Neuronal stem cell (in vitro differentiated cells): Measurements from ENCODE around the gene DOLK.
"Not testable (repeated sequence)": the region's sequence is repeated elsewhere in the genome, so short reads cannot be mapped to it uniquely, and the experiment has no call there.

Experiments used
- DNase-seq: peaks from one replicate; pipeline ENCODE4 v3.0.0-alpha.2; 2013; ENCODE audit warnings: low spot score
- H2AFZ ChIP-seq: one replicate; pipeline ENCODE4 v1.6.1; 2013; ENCODE audit warnings: mild to moderate bottlenecking, low read length, inconsistent platforms
- H2AK5ac ChIP-seq: 2 replicates; pipeline ENCODE4 v1.6.1; 2013; ENCODE audit warnings: low read depth, mild to moderate bottlenecking, inconsistent platforms, low read length, moderate library complexity, mixed read lengths
- H2BK120ac ChIP-seq: 2 replicates; pipeline ENCODE4 v1.6.1; 2013; ENCODE audit warnings: low read depth, mild to moderate bottlenecking, inconsistent platforms, low read length, moderate library complexity, mixed read lengths
- H2BK12ac ChIP-seq: one replicate; pipeline ENCODE4 v1.6.1; 2013; ENCODE audit warnings: low read length, inconsistent platforms
- H2BK15ac ChIP-seq: 2 replicates; pipeline ENCODE4 v1.6.1; 2013; ENCODE audit warnings: mild to moderate bottlenecking, low read length, inconsistent platforms, mixed read lengths
- H2BK5ac ChIP-seq: one replicate; pipeline ENCODE4 v1.6.1; 2013; ENCODE audit warnings: inconsistent platforms, mild to moderate bottlenecking, low read length, moderate library complexity
- H3K14ac ChIP-seq: one replicate; pipeline ENCODE4 v1.6.1; 2013; ENCODE audit warnings: low read length, inconsistent platforms
- H3K18ac ChIP-seq: 2 replicates; pipeline ENCODE4 v1.6.1; 2013; ENCODE audit warnings: low read length, inconsistent platforms
- H3K23ac ChIP-seq: 2 replicates; pipeline ENCODE4 v1.6.1; 2013; ENCODE audit warnings: low read depth, mild to moderate bottlenecking, mixed read lengths, low read length, inconsistent platforms; ENCODE audit not compliant: poor library complexity
- H3K27ac ChIP-seq: replicated peaks from 3 replicates; pipeline ENCODE4 v1.5.1; 2013; ENCODE audit warnings: low read length, inconsistent platforms
- H3K27me3 ChIP-seq, 3 experiments: 2 replicates each; pipeline ENCODE4 v1.6.1; 2013; ENCODE audit warnings: low read length in 3 of 3, mild to moderate bottlenecking in 2 of 3, inconsistent platforms in 1 of 3, low read depth in 1 of 3, mixed read lengths in 1 of 3, moderate library complexity in 1 of 3; ENCODE audit not compliant: control insufficient read depth in 3 of 3, insufficient read depth in 3 of 3
- H3K36me3 ChIP-seq, 2 donors: replicated peaks in 1 of 2; 2 replicates each; pipeline ENCODE4 v1.6.1; 2013; ENCODE audit warnings: low read length in 2 of 2; ENCODE audit not compliant: control insufficient read depth in 2 of 2, insufficient read depth in 2 of 2
- H3K4ac ChIP-seq: 2 replicates; pipeline ENCODE4 v1.6.1; 2013; ENCODE audit warnings: inconsistent platforms, mild to moderate bottlenecking, low read length, moderate library complexity
- H3K4me1 ChIP-seq, 2 donors: 1 replicate in 1 of 2; 2 replicates in 1 of 2; pipeline ENCODE4 v1.6.1; 2013; ENCODE audit warnings: low read length in 2 of 2, low read depth in 1 of 2; ENCODE audit not compliant: control insufficient read depth in 2 of 2, insufficient read depth in 1 of 2
- H3K4me2 ChIP-seq: one replicate; pipeline ENCODE4 v1.6.1; 2013; ENCODE audit warnings: mild to moderate bottlenecking, low read length, inconsistent platforms; ENCODE audit not compliant: insufficient read depth, poor library complexity, severe bottlenecking
- H3K4me3 ChIP-seq, 2 donors: 2 replicates each; pipeline ENCODE4 v1.5.1; 2013; ENCODE audit warnings: low read length in 2 of 2, mild to moderate bottlenecking in 2 of 2, inconsistent platforms in 1 of 2, moderate library complexity in 1 of 2
- H3K79me1 ChIP-seq: one replicate; pipeline ENCODE4 v1.6.1; 2013; ENCODE audit warnings: low read depth, mild to moderate bottlenecking, inconsistent platforms, low read length, moderate library complexity
- H3K9ac ChIP-seq: one replicate; pipeline ENCODE4 v1.6.1; 2013; ENCODE audit warnings: mild to moderate bottlenecking, low read depth, low read length, inconsistent platforms; ENCODE audit not compliant: poor library complexity
- H3K9me3 ChIP-seq, 2 donors: replicated peaks in 1 of 2; 2 replicates each; pipeline versions ENCODE3 to v1.6.1; 2013; ENCODE audit warnings: low read length in 2 of 2, mild to moderate bottlenecking in 2 of 2, inconsistent platforms in 1 of 2, low read depth in 1 of 2, mixed read lengths in 1 of 2, moderate library complexity in 1 of 2; ENCODE audit not compliant: control insufficient read depth in 2 of 2, insufficient read depth in 1 of 2
- H4K8ac ChIP-seq: one replicate; pipeline ENCODE4 v1.6.1; 2013; ENCODE audit warnings: low read depth, mild to moderate bottlenecking, inconsistent platforms, low read length, moderate library complexity
- H4K91ac ChIP-seq: one replicate; pipeline ENCODE4 v1.6.1; 2013; ENCODE audit warnings: low read length, low read depth, mild to moderate bottlenecking, inconsistent platforms; ENCODE audit not compliant: poor library complexity
- WGBS, 2 donors: extraction: QIAGEN DNeasy Blood & Tissue Kit; methylation state at CpG; one replicate each; pipeline ENCODE4 v1.1.7; 2013; ENCODE audit warnings: missing lambda C conversion rate in 2 of 2, mixed read lengths in 1 of 2; ENCODE audit not compliant: insufficient read length in 2 of 2, insufficient replicate concordance in 1 of 2; ENCODE audit errors: extremely low coverage in 2 of 2; 5-methylcytosine and 5-hydroxymethylcytosine counted together

Gene DOLK

GRCh38 chr9:128945798-128946501 is 1.5 kb downstream of the DOLK start:
- peaks cover 3 to 8% of the 10 kb centered on the region in 2 donors for H3K4me1 ChIP-seq
- no peak overlapping the region for H3K4ac ChIP-seq
- H3K27ac ChIP-seq, result no peak overlapping the region
- H3K9me3 ChIP-seq, result no peaks in the 10 kb centered on the region
- peaks cover 19% of the 10 kb centered on the region for H3K79me1 ChIP-seq
- H3K27me3 ChIP-seq, result no peaks in the 10 kb centered on the region
- no peak overlapping the region for H3K14ac ChIP-seq
- H3K36me3 ChIP-seq, result peaks cover 14 to 29% of the 10 kb centered on the region in 2 donors
- no peak overlapping the region for H3K4me2 ChIP-seq
- H3K23ac ChIP-seq, result peak overlapping the region; percentile 3
- H3K9ac ChIP-seq, result no peak overlapping the region
- H3K4me3 ChIP-seq, result peak overlapping the region in 1 of 2 donors; percentile 99
- H4K91ac ChIP-seq, result no peak overlapping the region
- WGBS, 2 donors, result no CpG with 5 or more reads among the region's 19 CpGs
- no peak overlapping the region for H3K18ac ChIP-seq
- peak overlapping the region; percentile 10 for H2AK5ac ChIP-seq
- H2BK120ac ChIP-seq, result no peak overlapping the region
- no peak overlapping the region for H2AFZ ChIP-seq
- DNase-seq, result no peak
- no peak overlapping the region for H4K8ac ChIP-seq
- H2BK15ac ChIP-seq, result no peak overlapping the region
- H2BK5ac ChIP-seq, result no peak overlapping the region
- no peak overlapping the region for H2BK12ac ChIP-seq

GRCh38 chr9:128944966-128945365 is 2.4 kb downstream of the DOLK start:
- H2BK15ac ChIP-seq, DNase-seq, H2AK5ac ChIP-seq, H2BK5ac ChIP-seq, H3K4me2 ChIP-seq, H4K8ac ChIP-seq, H4K91ac ChIP-seq, H3K4me3 ChIP-seq, H3K14ac ChIP-seq, H3K27me3 ChIP-seq, H3K9ac ChIP-seq, H3K23ac ChIP-seq, H3K18ac ChIP-seq, H3K9me3 ChIP-seq, H3K27ac ChIP-seq, H2BK120ac ChIP-seq, H3K4ac ChIP-seq, H2AFZ ChIP-seq, H2BK12ac ChIP-seq: not testable (repeated sequence)
- no CpG with 5 or more reads among the region's 7 CpGs for WGBS, 2 donors
- peaks cover 3 to 13% of the 10 kb centered on the region in 2 donors for H3K4me1 ChIP-seq
- H3K36me3 ChIP-seq, result peaks cover 12 to 19% of the 10 kb centered on the region in 2 donors
- H3K79me1 ChIP-seq, result peaks cover 17% of the 10 kb centered on the region

- Histone ChIP-seq H2AK5ac (no peak overlapping the region), H3K23ac (no peak overlapping the region)
- WGBS, 2 donors, result no CpG with 5 or more reads among the region's 7 CpGs
Measured at GRCh38 chr9:128943832-128944620, 3.4 kb downstream of the DOLK start.

More at GRCh38 chr9:128943832-128944620, 3.4 kb downstream of the DOLK start:
- Histone ChIP-seq H3K27ac (no peak overlapping the region), H3K9me3 (no peaks in the 10 kb centered on the region), H3K4me2 (no peak overlapping the region), H3K4me3 (no peak overlapping the region), H2BK15ac (no peak overlapping the region), H3K14ac (no peak overlapping the region), H3K36me3 (peaks cover 10 to 11% of the 10 kb centered on the region in 2 donors), H2AFZ (no peak overlapping the region), H3K79me1 (peaks cover 17% of the 10 kb centered on the region), H2BK120ac (no peak overlapping the region), H3K4ac (no peak overlapping the region), H3K27me3 (no peaks in the 10 kb centered on the region), H2BK12ac (no peak overlapping the region), H3K18ac (no peak overlapping the region), H3K4me1 (peaks cover 3 to 13% of the 10 kb centered on the region in 2 donors), H4K8ac (no peak overlapping the region), H2BK5ac (no peak overlapping the region), H4K91ac (no peak overlapping the region), H3K9ac (no peak overlapping the region)
- DNase-seq, result no peak
